Right lobe of liver (tissue), 6 donors: ENCODE measurements around the gene MRPL12. TPM values are rescaled to one million over a fixed set of nuclear protein-coding genes. Genes with fewer than 3 reads are reported as not detected.

Experiments
- ATAC-seq, 4 donors: fragments of 200-7000 bp; cut with Tn5 transposase; one replicate each; pipeline ENCODE4 v1.9.1; 2020; ENCODE audit warnings: mild to moderate bottlenecking in 4 of 4, moderate library complexity in 4 of 4
- DNase-seq, 3 donors: peaks; one replicate each; pipeline ENCODE4 v3.0.0-alpha.2; 2020
- H3K27ac ChIP-seq, 3 donors: fragments of 200-600 bp; one replicate each; pipeline ENCODE4 v1.8.0; 2022
- H3K27me3 ChIP-seq, 2 donors: fragments of 200-600 bp; one replicate each; pipeline ENCODE4 v1.8.0; 2022
- H3K36me3 ChIP-seq, 4 donors: fragments of 200-600 bp; sonication (generic) in 1 of 4; one replicate each; pipeline versions ENCODE4 v1.5.1 to v1.8.0; 2017 to 2022; ENCODE audit warnings: control low read depth in 1 of 4
- H3K4me1 ChIP-seq, 4 donors: fragments of 200-600 bp; sonication (generic) in 1 of 4; one replicate each; pipeline versions ENCODE4 v1.5.1 to v1.8.0; 2017 to 2022; ENCODE audit warnings: control low read depth in 1 of 4
- H3K4me3 ChIP-seq, 3 donors: fragments of 200-600 bp; one replicate each; pipeline ENCODE4 v1.8.0; 2022
- H3K9me3 ChIP-seq, 4 donors: fragments of 200-600 bp; sonication (generic) in 1 of 4; one replicate each; pipeline versions ENCODE4 v1.5.1 to v1.8.0; 2017 to 2022; ENCODE audit warnings: control low read depth in 1 of 4
- POLR2A ChIP-seq: fragments of 450-650 bp; IDR thresholded peaks from one replicate; pipeline ENCODE4 v1.6.1; 2017; ENCODE audit warnings: antibody characterized with exemption, mild to moderate bottlenecking
- WGBS: methylation state at CpG from one replicate; pipeline ENCODE4 v1.1.6; 2018; ENCODE audit warnings: low coverage, low lambda C conversion rate; ENCODE audit not compliant: insufficient coverage; ENCODE audit errors: missing lambda C conversion rate; 5-methylcytosine and 5-hydroxymethylcytosine counted together
- intact Hi-C, 2 donors: fragments of 100-400 bp; cut with DNase I; formaldehyde crosslinking; loops; one replicate each; pipeline versions ENCODE4 v1.11.2 to v1.14.1; 2022
- total RNA-seq, 6 experiments: library from RNA; depleted of rRNA in 2 of 6; stranded (reverse); fragments of >200 nt in 2 of 6; fragmentation: NEBNext Ultra II Directional in 3 of 6; extraction: Animal tissue kit (Norgen Biotek cat#: 25700) in 3 of 6; gene quantifications; one replicate each; pipeline versions ENCODE4 v1.1.0 to v1.2.4, GENCODE V29; 2016 to 2023
- TF ChIP-seq, protein P1 (sequence below), 4 donors: fragments of 200-600 bp in 3 of 4; fragments of 450-650 bp in 1 of 4; IDR thresholded peaks; one replicate each; pipeline versions ENCODE4 v1.5.1 to v1.8.0; 2016 to 2022; ENCODE audit warnings: antibody characterized with exemption in 4 of 4, mild to moderate bottlenecking in 2 of 4
- donor health status: DM: no; HTN: yes; CAD: no.
- donor health status: DM: no; HTN: no; CAD: no.
- donor health status: DM: no; HTN: no; CAD: no.
- donor health status: DM: no; HTN: yes; CAD: no.
- donor health status: DM: no; HTN: yes; CAD: no.

The MRPL12 gene
- total RNA-seq, 6 experiments from 2014 or later: 43.8 to 119 (median 59.3) TPM

DNA sequence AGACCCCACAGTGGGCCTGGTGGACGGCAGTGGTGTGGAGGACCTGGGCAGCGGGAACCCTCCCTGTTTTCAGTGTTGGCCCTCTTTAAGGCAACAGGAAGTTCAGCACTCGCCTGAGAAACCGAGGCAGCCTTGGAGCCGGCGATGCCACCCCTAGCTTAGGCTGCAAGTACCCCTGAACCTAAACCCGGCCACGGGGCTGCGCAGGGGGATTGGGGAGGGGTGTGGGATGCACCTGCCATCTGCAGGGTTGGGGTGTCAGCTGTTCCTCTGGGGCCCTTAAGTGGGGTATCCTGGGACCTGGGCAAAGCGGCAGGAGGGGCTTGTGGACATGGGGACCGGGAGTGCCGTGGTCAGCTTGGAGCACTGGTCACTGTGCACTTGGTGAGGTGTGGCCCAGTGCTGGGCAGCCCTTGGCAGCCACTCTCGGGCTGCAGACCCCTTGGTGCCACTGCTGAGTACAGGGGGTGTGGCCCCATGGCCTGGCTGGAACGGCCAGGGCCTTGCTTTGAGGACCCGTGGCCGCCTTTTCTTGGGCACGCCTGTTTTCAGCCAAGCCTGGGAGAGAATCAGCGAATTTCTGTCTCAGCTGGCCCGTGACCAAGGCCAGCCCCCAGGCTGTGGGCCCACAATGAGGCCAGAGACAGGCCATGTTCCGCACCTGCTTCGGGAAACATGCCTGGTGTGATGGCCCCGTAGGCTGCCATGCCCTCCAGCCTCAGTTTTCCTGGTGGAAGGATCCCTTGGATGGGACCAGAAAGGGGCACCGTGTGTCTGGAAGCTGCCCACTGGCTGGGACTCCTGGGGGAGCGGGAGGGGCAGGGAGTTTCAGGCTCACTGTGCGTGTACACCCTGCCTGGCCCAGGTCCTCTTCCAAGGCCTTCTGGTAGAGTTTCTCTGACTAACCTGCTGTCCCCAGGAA lies 4.8 kb downstream of the MRPL12 start:
- Histone ChIP-seq H3K4me1 (peaks cover 0 to 28% (median 11%) of the 10 kb centered on the region in 4 donors), H3K36me3 (peaks cover 0 to 35% (median 12%) of the 10 kb centered on the region in 4 donors), H3K27me3 (no peaks in the 10 kb centered on the region), H3K9me3 (no peaks in the 10 kb centered on the region), H3K4me3 (no peak overlapping the region), H3K27ac (no peak overlapping the region)
- 60% methylated on average over 1 of the region's 25 CpGs for WGBS
- TF ChIP-seq POLR2A: no peak
- TF ChIP-seq, protein P1, sequence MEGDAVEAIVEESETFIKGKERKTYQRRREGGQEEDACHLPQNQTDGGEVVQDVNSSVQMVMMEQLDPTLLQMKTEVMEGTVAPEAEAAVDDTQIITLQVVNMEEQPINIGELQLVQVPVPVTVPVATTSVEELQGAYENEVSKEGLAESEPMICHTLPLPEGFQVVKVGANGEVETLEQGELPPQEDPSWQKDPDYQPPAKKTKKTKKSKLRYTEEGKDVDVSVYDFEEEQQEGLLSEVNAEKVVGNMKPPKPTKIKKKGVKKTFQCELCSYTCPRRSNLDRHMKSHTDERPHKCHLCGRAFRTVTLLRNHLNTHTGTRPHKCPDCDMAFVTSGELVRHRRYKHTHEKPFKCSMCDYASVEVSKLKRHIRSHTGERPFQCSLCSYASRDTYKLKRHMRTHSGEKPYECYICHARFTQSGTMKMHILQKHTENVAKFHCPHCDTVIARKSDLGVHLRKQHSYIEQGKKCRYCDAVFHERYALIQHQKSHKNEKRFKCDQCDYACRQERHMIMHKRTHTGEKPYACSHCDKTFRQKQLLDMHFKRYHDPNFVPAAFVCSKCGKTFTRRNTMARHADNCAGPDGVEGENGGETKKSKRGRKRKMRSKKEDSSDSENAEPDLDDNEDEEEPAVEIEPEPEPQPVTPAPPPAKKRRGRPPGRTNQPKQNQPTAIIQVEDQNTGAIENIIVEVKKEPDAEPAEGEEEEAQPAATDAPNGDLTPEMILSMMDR (IDR thresholded peaks at IDR 0.05): no peak
- intact Hi-C loops: loop anchor here in 1 of 2 donors (5.0 kb wide), 1 partner anchor 36 kb away; no protein-coding TSS in a partner anchor
- no peak for ATAC-seq
- DNase-seq: no peak

DNA sequence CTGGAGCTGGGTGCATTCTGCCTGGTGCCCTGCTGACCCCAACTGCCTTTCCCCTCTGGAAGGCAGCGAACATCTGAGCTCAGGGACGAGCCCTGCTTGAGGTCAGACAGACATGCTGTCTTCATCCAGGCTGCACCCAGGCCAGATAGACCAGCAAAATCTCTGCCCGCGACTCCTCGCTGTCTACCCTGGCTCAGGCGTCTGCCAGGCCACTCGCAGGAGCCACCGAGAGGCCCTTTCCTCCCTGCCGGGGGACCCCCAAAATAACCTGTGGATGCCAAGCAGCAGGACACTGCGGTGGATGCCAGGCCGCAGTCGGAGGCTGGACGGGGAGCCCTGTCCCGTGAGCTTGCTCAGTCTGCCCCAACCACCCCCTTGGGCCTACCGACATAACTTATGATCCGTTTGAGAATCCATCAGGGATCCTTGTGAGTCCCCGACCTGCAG lies 5.6 kb downstream of the MRPL12 start:
- TF ChIP-seq POLR2A: no peak
- H3K9me3 ChIP-seq: no peaks in the 10 kb centered on the region
- H3K36me3 ChIP-seq: peaks cover 0 to 35% (median 12%) of the 10 kb centered on the region in 4 donors
- WGBS: 84% methylated on average over 8 of the region's 17 CpGs
- no peak for DNase-seq
- intact Hi-C loops: loop anchor here in 1 of 2 donors (5.0 kb wide), 1 partner anchor 36 kb away; no protein-coding TSS in a partner anchor
- peaks cover 0 to 28% (median 11%) of the 10 kb centered on the region in 4 donors for H3K4me1 ChIP-seq
- ATAC-seq: no peak
- H3K27me3 ChIP-seq: no peaks in the 10 kb centered on the region
- no peak overlapping the region for H3K27ac ChIP-seq
- H3K4me3 ChIP-seq: no peak overlapping the region

DNA sequence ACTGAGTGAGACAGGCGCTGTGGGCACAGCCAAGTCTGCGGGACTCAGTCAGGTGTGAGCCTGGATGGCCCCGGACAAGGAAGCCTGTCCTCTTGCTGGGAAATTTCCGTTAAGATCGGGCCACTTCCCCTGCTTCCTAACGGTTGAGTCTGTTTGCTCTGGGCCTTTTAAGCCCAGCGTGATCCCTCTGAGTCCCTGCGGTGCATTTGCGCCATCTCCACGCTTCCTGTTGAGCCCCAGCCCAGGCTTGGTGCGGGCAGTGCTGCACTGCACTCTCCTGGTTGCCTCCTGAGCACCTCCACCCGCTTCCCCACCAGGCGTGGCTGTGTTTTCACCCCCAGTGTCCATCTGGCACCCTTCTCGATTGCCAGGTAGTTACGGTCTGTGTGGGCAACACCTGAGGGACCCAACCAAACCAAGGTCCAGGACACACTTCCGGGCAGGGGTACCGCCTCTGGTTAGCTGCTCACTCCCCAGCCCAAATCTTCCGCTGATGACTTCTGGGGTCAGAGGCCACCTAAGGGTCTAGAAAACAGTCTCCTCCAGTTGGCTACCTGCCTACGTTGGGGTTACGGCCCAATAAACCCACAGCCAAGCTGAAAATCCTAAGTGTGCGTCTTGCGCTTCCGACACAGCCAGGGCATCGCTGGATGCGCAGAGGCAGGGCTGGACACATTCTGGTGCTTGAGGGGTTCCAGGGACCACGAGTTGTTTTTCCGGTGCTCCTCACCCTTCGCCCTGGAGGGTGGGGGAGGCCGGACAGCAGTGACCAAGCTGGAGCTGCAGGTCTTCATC lies 7.5 kb downstream of the MRPL12 start:
- H3K4me3 ChIP-seq: peak overlapping the region in 2 of 3 donors; percentile 87 to 98
- 2% methylated on average over 18 of the region's 29 CpGs for WGBS
- ATAC-seq (peak; percentile 11 to 21 (median 14)), DNase-seq (peak in 1 of 3 donors; percentile 61)
- H3K36me3 ChIP-seq: peaks cover 0 to 23% (median 8%) of the 10 kb centered on the region in 4 donors
- TF ChIP-seq, protein P1 (IDR thresholded peaks at IDR 0.05): no peak
- peak; percentile 30 for TF ChIP-seq POLR2A
- H3K9me3 ChIP-seq: no peaks in the 10 kb centered on the region
- intact Hi-C loops: no loop called here
- H3K27me3 ChIP-seq: no peaks in the 10 kb centered on the region
- peak overlapping the region in 2 of 3 donors; percentile 73 to 79 for H3K27ac ChIP-seq
- H3K4me1 ChIP-seq: peaks cover 0 to 32% (median 13%) of the 10 kb centered on the region in 4 donors

DNA sequence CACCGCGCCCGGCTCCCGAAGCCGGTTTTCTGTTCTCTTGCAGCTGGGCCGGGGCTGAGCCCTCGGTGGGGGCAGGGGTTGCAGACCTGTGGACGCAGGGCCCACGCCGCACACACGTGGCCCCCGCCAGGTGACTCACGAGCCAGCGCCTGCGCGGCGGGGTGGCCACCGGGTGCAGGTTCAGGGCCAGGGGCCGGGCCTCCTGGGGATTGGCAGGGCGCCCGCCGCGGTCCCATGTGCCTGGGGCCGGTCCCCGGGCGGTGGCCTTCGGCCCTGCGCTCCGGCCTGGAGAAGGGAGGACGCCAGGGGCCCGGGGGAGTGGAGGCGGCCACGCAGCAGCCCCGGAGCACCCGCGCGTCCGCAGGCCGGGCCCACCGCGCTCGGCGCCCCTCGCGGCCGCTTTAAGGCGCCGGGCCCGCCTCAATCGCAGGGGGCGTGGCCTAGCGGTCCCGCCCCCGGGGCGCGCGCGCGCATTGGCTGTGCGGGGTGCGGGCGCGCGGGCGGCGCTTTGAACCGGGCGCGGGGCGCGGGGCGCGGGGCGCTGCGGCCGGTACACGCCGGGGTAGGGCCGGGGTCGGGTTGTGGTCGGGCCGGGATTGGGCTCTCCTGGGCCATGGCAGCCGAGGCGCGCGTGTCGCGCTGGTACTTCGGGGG lies 8.8 kb downstream of the MRPL12 start, which contains the start of gene SLC25A10:
Gene SLC25A10, plus strand, starts transcription at position 471 of the 654 bp plus-strand sequence. Its CDS starts 143 bp downstream, at position 614.
- peak; percentile 92 to 95 (median 94) for DNase-seq
- H3K4me3 ChIP-seq: peak within 1 kb of the TSS; percentile 69 to 98 (median 87)
- H3K27me3 ChIP-seq: no peaks in the 10 kb centered on the region
- peak; percentile 66 to 82 (median 73) for ATAC-seq
- peak within 1 kb of the TSS; percentile 29 to 79 (median 73) for H3K27ac ChIP-seq
- peak; percentile 78 for TF ChIP-seq POLR2A
- TF ChIP-seq, protein P1 (IDR thresholded peaks at IDR 0.05): peak in 2 of 4 donors; percentile 4 to 17
- H3K4me1 ChIP-seq: peaks cover 0 to 32% (median 13%) of the 10 kb centered on the region in 4 donors
- no peaks in the 10 kb centered on the region for H3K9me3 ChIP-seq
- 5% methylated on average over 7 of the region's 89 CpGs for WGBS
- H3K36me3 ChIP-seq: peaks cover 0 to 11% (median 5%) of the 10 kb centered on the region in 4 donors
- intact Hi-C loops: no loop called here
